Stimulated activated CD4-positive, alpha-beta T cell treated with anti-CD3 and anti-CD28 coated beads, Interleukin-2, amount 100 ng/mL, for 48 hours (primary cell): ENCODE data around the gene DEPP1.

Source experiments
- DNase-seq, 2 donors: peaks; one replicate each; pipeline ENCODE4 v3.0.0-alpha.2; 2020

DEPP1 gene

GRCh38 chr10:44931621-44932516, 46.7 kb downstream of the DEPP1 start:
- no peak for DNase-seq

GRCh38 chr10:44930904-44931620, 47.5 kb downstream of the DEPP1 start:
- no peak for DNase-seq

- no peak for DNase-seq
Measured at GRCh38 chr10:44929356-44930255, 49.0 kb downstream of the DEPP1 start.

- DNase-seq, result no peak
Measured at GRCh38 chr10:44928462-44928861, 50.1 kb downstream of the DEPP1 start.

GRCh38 chr10:44927352-44927751, 51.3 kb downstream of the DEPP1 start:
- no peak for DNase-seq

GRCh38 chr10:44926751-44927351, 51.8 kb downstream of the DEPP1 start:
- DNase-seq, result no peak
